HFFc6 (cell line): ENCODE measurements around the gene PCSK9. TPM values are rescaled to one million over a fixed set of nuclear protein-coding genes. Genes with fewer than 3 reads are reported as not detected.
A peak's percentile ranks its signal among the peaks of the same experiment; 100 is the strongest.

ENCODE experiments used
- DNase-seq: peaks from one replicate; pipeline ENCODE4 v3.0.0-alpha.2; 2018
- H3K27ac Mint-ChIP-seq: 2 replicates; pipeline ENCODE4 v1.8.0; 2020; ENCODE audit warnings: mild to moderate bottlenecking, mixed read lengths
- H3K27me3 Mint-ChIP-seq: 2 replicates; pipeline ENCODE4 v1.8.0; 2021; ENCODE audit warnings: mild to moderate bottlenecking, moderate library complexity, mixed read lengths; ENCODE audit not compliant: insufficient read depth
- H3K36me3 Mint-ChIP-seq: 2 replicates; pipeline ENCODE4 v1.8.0; 2021; ENCODE audit warnings: low read depth, mixed read lengths
- H3K4me1 Mint-ChIP-seq: 2 replicates; pipeline ENCODE4 v1.8.0; 2020; ENCODE audit warnings: low read depth, mixed read lengths
- H3K4me3 Mint-ChIP-seq: 2 replicates; pipeline ENCODE4 v1.8.0; 2020; ENCODE audit warnings: mild to moderate bottlenecking, moderate library complexity, mixed read lengths
- H3K9me3 Mint-ChIP-seq: 2 replicates; pipeline ENCODE4 v1.8.0; 2020; ENCODE audit warnings: mild to moderate bottlenecking, mixed read lengths
- total RNA-seq, 6 experiments: library from RNA; stranded (reverse); fragmentation: NEBNext Ultra II Directional; extraction: Animal tissue kit (Norgen Biotek cat#: 25700); gene quantifications; 2 replicates in 1 of 6; 3 replicates in 5 of 6; pipeline ENCODE4 v1.2.3, GENCODE V29; 2021
- TF ChIP-seq, protein P1 (sequence below): fragments of 200-600 bp; sonication (generic); IDR thresholded peaks from 2 replicates; pipeline ENCODE4 v1.5.0; 2021; ENCODE audit warnings: antibody characterized with exemption, mild to moderate bottlenecking

The PCSK9 gene
- total RNA-seq, 6 experiments from 2014 or later, result 0.05 TPM; not detected in 4

DNA sequence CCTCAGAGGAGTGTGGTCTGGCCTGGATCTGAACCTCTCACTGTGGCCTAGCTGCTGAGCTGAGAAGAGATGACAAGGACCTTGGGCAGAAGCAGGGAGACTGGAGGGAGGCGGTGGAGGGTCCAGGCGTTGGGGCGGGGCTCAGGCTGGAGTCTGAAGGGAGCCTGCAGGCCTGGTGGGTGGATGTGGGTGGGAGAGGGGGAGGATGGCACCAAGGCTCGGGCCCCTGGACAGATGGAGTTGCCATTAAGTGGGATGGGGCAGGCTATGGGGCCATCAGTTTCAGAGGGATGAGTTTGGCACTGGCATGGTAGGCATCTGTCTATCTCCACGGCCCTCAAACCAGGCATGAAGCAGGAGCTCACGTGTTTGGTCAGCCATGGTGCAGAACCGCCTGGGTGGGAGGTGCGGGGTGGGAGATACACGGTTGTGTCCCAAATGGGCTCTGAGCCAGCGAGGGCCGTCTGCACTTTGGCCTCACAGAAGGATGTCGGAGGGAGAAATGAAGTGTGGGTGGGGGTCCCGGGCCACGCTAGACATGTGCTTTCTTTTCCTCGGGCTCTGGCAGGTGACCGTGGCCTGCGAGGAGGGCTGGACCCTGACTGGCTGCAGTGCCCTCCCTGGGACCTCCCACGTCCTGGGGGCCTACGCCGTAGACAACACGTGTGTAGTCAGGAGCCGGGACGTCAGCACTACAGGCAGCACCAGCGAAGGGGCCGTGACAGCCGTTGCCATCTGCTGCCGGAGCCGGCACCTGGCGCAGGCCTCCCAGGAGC, 23.6 kb downstream of the PCSK9 start:
- H3K36me3 Mint-ChIP-seq, result peaks cover 19% of the 10 kb centered on the region
- no peak for DNase-seq

DNA sequence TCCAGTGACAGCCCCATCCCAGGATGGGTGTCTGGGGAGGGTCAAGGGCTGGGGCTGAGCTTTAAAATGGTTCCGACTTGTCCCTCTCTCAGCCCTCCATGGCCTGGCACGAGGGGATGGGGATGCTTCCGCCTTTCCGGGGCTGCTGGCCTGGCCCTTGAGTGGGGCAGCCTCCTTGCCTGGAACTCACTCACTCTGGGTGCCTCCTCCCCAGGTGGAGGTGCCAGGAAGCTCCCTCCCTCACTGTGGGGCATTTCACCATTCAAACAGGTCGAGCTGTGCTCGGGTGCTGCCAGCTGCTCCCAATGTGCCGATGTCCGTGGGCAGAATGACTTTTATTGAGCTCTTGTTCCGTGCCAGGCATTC, 24.2 kb downstream of the PCSK9 start:
- Mint-ChIP-seq H3K9me3 (no peaks in the 10 kb centered on the region), H3K4me3 (no peak overlapping the region), H3K27me3 (peaks cover 20% of the 10 kb centered on the region), H3K4me1 (peaks cover 22% of the 10 kb centered on the region), H3K36me3 (peaks cover 20% of the 10 kb centered on the region), H3K27ac (no peak overlapping the region)
- no peak for DNase-seq
- TF ChIP-seq, protein P1, sequence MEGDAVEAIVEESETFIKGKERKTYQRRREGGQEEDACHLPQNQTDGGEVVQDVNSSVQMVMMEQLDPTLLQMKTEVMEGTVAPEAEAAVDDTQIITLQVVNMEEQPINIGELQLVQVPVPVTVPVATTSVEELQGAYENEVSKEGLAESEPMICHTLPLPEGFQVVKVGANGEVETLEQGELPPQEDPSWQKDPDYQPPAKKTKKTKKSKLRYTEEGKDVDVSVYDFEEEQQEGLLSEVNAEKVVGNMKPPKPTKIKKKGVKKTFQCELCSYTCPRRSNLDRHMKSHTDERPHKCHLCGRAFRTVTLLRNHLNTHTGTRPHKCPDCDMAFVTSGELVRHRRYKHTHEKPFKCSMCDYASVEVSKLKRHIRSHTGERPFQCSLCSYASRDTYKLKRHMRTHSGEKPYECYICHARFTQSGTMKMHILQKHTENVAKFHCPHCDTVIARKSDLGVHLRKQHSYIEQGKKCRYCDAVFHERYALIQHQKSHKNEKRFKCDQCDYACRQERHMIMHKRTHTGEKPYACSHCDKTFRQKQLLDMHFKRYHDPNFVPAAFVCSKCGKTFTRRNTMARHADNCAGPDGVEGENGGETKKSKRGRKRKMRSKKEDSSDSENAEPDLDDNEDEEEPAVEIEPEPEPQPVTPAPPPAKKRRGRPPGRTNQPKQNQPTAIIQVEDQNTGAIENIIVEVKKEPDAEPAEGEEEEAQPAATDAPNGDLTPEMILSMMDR, result no peak

More for the DNA sequence above, 23.6 kb downstream of the PCSK9 start:
- TF ChIP-seq, protein P1, result no peak
- Mint-ChIP-seq H3K27ac (no peak overlapping the region), H3K9me3 (no peaks in the 10 kb centered on the region), H3K27me3 (peaks cover 24% of the 10 kb centered on the region), H3K4me3 (no peak overlapping the region), H3K4me1 (peaks cover 22% of the 10 kb centered on the region)

DNA sequence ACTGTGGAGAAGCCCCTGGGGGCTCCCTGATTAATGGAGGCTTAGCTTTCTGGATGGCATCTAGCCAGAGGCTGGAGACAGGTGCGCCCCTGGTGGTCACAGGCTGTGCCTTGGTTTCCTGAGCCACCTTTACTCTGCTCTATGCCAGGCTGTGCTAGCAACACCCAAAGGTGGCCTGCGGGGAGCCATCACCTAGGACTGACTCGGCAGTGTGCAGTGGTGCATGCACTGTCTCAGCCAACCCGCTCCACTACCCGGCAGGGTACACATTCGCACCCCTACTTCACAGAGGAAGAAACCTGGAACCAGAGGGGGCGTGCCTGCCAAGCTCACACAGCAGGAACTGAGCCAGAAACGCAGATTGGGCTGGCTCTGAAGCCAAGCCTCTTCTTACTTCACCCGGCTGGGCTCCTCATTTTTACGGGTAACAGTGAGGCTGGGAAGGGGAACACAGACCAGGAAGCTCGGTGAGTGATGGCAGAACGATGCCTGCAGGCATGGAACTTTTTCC, 24.8 kb downstream of the PCSK9 start:
- Mint-ChIP-seq H3K36me3 (peaks cover 25% of the 10 kb centered on the region), H3K27me3 (peaks cover 15% of the 10 kb centered on the region), H3K9me3 (no peaks in the 10 kb centered on the region), H3K4me3 (no peak overlapping the region), H3K4me1 (peaks cover 22% of the 10 kb centered on the region), H3K27ac (no peak overlapping the region; the same call in 1 of the 2 replicates)
- TF ChIP-seq, protein P1, result peak; percentile 63
- peak; percentile 46 for DNase-seq

DNA sequence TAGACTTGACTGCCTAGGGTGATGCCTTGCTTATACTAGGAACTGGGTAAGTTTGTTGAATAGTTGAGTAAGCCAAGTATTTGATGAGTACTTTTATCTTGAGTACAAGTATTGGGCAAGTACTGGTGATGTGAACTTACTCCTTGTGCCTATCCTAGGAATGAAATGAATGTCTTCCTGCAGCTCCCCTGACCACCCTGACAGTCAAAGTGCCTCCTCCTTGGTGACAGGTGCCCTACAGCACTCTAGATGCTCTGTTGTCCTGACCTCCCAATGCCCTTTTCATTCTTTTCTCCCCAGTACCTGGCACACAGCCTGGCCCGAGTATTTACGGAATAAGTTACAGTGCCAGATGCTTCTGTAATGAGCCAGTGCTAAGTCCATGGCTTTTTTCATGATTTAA, 25.5 kb downstream of the PCSK9 start:
- Mint-ChIP-seq H3K36me3 (peaks cover 29% of the 10 kb centered on the region), H3K9me3 (no peaks in the 10 kb centered on the region), H3K27me3 (peaks cover 8% of the 10 kb centered on the region; the same call in 1 of the 2 replicates), H3K4me1 (peaks cover 22% of the 10 kb centered on the region), H3K27ac (peak overlapping the region; percentile 66), H3K4me3 (peak overlapping the region; percentile 17; the same call in 1 of the 2 replicates)
- TF ChIP-seq, protein P1, result no peak
- DNase-seq, result peak; percentile 69

DNA sequence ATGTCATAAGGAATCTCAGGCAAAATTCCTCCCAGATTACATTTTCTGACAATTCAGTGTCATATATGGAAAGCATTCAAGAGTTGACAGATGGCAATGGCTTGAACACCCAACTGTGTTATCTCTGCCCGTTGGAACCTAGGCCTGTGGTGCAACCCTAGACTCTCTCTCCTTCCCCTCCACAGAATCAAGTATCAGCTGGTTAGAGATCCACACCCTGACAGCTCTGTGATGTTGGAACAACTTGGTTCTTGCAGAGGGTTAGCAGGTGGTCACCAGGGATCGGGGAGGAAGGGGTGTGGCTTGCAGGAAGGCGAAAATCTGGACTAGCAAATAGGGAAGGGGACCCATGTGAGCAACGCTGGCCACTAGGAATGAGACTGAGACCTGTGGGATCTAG, 26.3 kb downstream of the PCSK9 start:
- Mint-ChIP-seq H3K4me3 (no peak overlapping the region), H3K27me3 (peaks cover 2% of the 10 kb centered on the region; the same call in 1 of the 2 replicates), H3K36me3 (peaks cover 34% of the 10 kb centered on the region), H3K4me1 (peaks cover 22% of the 10 kb centered on the region), H3K27ac (no peak overlapping the region), H3K9me3 (no peaks in the 10 kb centered on the region)
- DNase-seq, result no peak
- TF ChIP-seq, protein P1, result no peak
